Forelimb muscle (tissue), 1 donor: ENCODE results near the gene PHLPP1. TPM values are rescaled to one million over a fixed set of nuclear protein-coding genes. Genes with fewer than 3 reads are reported as not detected.
"Not testable (repeated sequence)": the region's sequence is repeated elsewhere in the genome, so short reads cannot be mapped to it uniquely, and the experiment has no call there.

Source experiments
- DNase-seq: peaks from one replicate; pipeline ENCODE4 v3.0.0-alpha.2; 2013; ENCODE audit warnings: low read depth
- polyA plus RNA-seq: library from polyadenylated mRNA; unstranded; fragments of 120-200 nt; gene quantifications from one replicate; pipeline ENCODE4 v1.2.1, GENCODE V29; 2013; ENCODE audit not compliant: insufficient read length

PHLPP1 gene
- 7.3 TPM for polyA plus RNA-seq

DNA sequence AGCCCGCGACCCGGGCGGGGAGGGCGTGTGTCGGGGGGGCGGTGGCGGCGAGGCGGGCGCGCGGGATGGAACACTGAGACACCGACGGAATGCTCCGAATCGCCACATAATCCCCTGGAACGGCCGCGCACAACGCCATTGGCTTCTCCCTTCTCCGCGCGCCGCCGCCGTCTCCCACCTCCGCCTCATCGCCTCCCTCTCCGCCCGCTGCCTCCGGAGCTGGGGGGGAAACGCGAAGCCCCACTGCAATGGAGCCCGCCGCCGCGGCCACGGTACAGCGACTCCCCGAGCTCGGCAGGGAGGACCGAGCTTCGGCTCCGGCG lies at the start of gene PHLPP1:
TSS of gene PHLPP1 (plus strand) at position 106 of the 323 bp plus-strand sequence. CDS start at position 249, 143 bp downstream.
- no peak for DNase-seq

DNA sequence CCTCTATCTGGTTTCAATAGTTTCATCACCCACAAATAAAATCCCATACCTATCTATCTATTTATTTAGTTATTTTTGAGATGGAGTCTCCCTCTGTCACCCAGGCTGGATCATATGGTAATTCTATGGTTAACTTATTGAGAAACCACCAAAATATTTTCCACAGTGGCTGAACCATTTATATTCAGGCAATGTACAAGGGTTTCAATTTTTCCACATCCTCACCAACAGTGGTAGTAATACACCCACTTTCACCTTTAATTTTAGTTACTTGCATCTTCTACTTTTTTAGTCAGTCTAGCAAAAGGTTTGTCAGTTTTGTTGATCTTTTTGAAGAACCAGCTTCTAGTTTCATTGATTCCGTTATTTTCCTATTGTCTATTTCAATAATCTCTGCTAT lies 46.1 kb upstream of the PHLPP1 start:
- no peak for DNase-seq

DNA sequence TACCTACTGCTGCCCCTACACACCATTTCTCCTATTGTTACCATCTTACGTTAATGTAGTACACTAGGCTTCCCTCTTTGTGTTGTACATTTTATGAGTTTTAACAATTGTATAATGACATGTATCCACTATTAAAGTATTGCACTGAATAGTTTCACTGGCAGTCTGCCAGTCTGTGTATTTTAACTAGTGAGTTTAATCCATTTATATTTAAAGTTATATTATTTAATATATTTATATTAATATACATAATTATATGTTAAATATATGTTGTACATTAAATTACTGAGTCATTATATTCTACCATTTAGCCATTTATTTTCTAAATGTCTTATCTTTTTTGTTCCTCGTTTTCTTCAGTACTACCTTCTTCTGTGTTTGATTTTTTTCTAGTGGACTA lies 44.8 kb upstream of the PHLPP1 start:
- DNase-seq, result no peak

DNA sequence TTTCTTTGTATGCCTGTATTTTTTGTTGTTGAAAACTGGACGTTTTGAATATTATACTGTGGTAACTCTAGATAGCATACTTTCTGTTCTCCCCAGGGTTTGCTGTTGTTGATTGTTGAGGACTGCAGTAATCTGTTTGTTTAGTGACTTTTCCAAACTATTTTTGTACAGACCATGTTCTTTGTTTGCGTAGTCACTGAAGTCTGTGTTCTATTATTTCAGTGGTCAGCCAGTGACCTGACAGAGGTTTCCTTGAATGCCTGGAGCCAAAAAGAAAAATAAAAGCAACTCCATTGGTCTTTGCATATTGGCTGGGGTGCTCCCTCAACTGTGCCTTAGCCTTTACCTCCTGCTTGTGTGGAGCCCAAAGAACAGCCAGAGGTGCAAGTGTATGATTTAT lies 42.7 kb upstream of the PHLPP1 start:
- DNase-seq, result no peak

DNA sequence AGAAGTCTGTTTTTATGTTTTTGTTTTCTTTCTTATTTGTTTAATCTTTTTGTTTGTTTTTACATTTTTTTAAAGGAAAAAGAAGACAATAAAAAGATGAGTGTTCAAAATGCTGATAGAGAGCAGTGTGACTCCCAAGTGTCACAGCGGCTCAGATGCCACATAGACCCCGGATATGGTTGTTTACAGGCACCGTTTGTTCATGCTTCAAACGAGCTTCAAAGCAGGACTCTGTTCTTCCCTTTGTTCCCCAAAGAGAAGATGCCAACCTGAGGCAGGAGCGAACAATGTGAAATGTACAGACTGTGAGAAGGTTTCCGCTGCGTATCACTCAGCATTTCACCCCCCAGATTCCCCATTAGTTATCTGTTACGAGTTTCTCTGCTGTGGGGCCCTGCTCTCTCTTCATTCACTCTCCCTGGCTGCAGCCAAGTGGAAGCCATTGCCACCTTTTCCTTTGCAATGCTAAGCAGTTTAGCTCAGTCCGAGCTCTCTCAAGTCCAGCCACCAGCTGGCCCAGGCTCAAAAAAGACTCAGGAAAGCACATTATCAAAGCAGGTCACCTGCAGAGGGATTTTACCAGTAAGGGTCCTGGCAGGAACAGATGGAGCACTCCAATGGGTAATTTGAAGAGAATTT lies 36.4 kb upstream of the PHLPP1 start:
- no peak for DNase-seq

DNA sequence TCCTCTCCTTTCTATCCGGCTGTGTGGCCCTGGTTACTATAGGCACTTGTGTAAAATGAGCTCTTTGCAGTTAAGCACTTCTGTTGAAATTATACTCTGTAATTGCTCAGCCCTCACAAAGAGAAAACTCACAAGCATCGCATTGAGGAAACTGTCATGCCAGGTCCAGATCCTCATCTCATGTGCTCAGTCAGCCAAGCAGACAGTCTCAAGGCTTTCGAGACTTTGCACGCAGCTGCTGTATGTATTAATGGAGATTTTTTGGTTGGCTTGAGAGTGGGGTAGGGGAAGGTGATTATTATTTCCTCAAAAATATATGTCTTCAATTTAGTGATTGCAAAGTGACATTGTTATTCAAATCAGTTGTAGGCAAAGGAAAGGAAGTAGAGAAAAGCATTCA lies 33.0 kb upstream of the PHLPP1 start:
- no peak for DNase-seq

DNA sequence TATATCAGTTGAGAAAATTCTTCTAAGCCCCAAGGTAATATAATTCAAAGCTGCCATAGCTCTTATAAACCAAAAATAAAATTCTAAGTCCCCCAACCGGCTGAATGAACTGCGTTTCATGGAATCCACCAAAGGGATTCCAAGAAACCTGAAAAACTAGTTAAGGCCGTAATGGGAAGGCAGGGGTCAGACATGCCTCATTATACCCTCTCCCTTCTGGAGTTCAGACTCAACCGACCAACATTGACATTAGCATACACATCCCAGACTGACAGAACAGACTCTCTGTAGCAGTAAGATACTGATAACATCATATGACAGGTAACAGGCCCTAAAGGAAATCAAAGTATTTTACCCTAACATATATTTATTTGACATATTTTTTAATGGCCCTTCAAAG lies 31.4 kb upstream of the PHLPP1 start:
- no peak for DNase-seq

DNA sequence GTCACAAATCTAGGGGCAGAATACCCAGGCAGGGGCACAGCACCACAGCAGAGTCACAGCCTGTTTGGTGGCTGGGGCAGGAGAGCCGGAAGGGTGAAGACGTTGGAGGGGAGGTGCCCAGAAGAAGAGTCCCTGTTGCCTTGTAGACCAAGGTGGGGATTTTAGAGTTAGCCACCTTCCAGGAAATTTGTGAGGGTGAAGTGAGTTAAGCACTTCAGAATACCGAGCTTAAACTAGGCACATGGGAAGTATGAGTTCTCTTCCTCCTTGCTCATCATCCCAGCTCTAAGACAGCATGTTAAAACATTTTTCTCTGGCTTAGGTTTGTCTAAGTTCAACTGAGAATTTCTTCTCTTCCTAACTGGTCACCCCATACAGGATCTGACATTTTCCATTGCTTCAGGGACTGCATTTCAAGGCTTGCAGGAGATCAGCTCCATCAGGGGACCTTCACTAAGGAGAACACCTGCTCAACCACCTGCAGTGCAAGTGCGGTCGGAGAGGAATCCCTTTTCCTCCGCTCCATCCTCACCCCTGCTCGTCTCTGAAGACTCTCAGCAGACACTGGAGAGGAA lies 26.5 kb upstream of the PHLPP1 start:
- no peak for DNase-seq

DNA sequence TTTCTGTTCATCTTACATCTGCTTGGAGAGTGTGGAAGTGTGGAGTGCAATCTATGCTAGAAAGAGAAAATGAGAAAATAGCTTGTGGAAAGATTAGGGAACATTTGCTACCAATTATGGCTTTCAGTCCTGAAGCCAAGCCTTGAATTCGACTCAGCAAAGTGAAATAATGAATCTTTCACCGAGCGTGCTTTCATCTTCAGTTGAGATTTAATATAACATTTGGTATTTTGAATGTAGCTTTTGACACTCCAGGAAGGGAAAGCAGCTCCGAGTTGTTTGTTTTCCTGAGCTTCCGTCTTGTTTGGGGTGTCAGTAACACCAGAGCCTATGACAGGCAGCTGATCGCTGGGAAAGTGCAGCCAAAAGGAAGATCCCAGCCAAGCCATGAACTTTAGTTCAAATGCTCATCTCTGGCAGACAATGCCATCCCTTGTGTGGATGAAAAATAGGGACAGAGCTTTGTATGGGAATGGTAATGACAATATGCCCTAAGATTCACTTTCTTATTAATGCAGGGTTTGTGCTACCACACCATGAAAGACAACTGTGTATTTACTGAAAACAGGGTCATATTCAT lies 25.0 kb upstream of the PHLPP1 start:
- DNase-seq, result peak; percentile 6

DNA sequence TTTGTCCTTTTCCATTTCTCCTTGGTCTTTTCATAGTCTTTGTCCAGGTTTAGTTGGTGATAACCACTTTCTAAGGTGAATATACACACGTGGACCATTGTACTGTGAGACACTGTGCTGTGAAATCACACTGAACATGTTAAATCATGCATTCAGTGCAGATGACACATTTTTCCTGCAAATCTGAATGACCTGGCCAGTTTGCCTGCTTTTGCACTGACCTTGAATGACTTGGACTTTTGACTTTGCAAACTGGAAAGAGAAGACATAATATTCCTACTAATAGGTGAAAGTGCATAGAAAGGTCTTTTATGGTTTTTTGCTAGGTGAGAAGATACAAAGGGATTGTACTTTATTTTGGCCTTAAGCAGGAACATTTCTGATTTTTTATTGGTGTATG lies 21.7 kb upstream of the PHLPP1 start:
- no peak for DNase-seq

DNA sequence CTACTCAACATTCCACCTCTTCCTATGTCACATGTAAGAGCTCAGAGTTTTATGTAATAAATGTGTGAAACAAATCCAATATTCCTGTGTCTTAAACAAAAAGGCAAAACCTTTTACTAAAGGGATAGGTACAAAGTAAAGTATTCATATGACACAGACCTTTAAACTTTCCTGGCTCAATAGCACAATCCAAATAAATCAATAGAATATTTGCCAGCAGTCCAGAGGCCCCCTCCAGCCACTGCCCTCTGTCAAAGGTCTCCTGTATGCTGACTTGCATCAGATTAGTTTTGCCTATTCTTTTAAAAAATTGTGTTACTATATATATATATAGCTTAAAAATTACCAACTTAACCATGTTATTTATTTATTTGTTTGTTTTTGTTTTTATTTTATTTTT lies 17.7 kb upstream of the PHLPP1 start:
- DNase-seq, result no peak

DNA sequence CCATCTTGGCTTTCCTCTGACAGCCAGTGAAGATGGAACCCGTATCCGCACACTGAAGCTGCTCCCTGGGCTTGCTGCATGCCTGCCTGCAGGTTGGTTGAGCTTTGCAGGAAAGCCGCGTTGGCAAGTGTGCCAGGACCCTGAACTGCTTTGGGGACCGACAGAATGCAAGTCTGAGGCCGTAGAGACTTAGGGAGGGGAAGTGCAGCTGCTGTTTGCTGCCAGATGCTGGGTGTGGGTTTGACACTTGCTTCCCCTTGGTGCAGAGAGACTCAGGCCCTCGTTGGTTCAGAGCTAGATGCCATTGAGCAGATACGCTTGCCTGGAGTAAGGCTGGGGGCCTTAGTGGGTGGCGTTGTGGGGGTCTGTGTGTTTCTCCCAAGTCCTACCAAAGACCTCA lies 13.1 kb upstream of the PHLPP1 start:
- no peak for DNase-seq

DNA sequence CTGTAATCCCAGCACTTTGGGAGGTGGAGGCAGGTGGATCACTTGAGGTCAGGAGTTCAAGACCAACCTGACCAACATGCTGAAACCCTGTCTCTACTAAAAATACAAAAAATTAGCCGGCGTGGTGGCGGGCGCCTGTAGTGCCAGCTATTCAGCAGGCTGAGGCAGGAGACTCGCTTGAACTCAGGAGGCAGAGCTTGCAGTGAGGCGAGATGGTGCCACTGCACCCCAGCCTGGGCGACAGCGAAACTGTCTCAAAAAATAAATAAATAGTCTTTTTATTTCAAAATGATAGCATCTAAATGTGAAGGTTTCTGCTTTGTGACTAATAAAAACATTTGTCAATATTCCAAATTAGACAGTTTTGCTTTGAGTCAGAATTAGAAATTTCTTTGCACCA lies 8.5 kb upstream of the PHLPP1 start:
- DNase-seq, result not testable (repeated sequence)

DNA sequence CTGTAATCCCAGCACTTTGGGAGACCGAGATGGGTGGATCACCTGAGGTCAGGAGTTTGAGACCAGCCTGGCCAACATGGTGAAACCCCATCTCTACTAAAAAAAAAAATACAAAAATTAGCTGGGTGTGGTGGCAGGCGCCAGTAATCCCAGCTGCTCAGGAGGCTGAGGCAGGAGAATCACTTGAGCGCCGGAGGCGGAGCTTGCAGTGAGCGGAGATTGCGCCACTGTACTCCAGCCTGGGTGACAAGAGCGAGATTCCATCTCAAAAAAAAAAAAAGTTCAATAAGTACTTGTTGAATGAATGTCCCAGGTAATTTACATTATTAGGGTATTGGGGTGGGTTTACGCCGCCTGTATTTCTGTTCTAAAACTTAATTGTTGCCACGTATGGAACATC lies 5.4 kb upstream of the PHLPP1 start:
- DNase-seq, result not testable (repeated sequence)

DNA sequence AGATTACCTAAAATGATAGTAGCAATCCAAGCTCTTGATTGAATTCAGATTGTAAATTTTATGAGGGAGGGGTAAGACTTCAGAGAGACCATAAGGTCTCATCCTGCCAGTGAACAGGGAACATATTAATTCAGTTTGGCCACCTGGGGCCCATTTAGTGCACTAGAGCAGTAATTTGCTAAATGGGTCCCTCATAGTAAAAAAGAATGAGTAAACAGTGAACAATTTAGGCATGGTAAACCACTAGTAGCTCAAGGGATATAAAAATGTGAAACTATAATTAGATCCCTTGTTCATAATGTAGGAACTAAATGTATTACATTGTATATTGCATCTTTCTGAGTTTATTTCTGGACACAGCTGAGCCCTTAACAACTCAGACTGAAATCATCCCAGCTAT lies 4.9 kb upstream of the PHLPP1 start:
- no peak for DNase-seq

DNA sequence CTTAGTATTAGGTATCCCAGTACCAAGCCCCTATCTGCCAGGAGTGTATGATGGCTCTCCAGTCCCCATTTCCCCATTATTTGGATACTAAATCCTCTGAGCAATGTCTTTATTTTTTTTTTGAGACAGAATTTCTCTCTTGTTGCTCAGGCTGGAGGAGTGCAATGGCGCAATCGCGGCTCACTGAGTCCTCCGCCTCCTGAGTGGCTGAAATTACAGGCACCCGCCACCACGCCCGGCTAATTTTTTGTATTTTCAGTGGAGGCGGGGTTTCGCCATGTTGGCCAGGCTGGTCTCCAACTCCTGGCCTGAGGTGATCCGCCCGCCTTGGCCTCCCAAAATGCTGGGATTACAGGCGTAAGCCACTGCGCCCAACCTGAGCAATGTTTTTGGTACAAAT lies 3.6 kb upstream of the PHLPP1 start:
- DNase-seq, result no peak

DNA sequence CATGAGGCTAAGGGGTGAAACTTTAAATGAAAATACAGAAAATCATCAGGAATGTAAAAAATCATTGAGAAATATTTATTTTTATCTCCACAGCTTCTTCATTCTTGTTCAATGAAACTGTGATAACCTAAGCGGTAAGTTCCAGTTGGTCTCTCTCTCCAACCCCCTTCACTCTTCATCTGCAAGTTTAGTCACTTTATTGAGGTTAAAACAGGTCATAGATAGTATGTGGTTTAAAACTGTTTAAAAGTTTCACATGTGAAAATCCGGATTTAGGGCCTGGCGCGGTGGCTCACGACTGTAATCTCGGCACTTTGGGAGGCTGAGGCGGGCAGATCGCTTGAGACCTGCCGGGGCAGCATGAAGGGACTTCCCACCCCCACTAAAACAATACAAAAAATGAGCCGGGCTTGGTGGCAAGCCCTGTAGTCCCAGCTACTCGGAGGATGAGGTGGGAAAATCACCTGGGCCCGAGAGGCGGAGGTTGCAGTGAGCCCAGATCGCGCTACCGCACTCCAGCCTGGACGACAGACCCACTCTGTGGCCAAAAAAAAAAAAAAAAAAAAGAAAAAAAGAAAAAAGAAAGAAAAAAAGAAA lies 1.6 kb upstream of the PHLPP1 start:
- DNase-seq, result no peak

DNA sequence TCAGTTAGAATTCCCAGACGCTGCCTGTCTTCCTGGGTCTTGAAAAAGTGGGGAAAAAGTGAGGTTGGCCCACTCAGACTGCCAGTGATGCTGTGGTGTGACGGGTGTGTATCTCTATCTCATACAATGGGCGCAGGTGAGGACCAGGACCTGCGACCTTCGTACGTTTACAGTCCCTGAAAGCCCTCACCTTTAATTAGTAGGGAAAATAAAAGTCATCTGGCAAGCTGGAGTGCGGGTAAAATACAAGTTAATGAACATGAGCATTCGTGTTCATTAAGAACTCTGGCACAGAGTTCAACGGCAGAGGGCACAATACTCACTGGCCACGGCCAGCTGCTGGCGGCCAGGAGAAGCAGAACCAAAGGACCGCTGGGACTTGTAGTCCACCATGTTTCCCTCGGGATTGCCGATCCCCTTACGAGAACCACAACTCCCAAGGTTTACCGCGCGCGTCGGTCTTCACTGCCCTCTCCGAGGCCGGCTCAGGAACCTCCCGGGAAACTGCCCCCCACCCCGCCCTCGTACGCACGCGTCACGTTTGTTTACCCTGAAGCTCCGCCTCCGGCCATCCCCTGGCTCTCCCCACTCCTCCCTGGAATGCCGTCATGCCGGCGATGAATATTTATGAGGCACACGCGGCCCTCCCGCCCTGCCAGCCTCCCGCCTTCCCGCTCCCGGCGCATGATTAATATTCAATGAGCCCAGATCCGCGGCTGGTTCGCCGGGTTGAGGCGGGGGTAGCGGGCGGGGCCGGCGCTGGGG lies 488 bp upstream of the PHLPP1 start:
- DNase-seq, result peak; percentile 98

DNA sequence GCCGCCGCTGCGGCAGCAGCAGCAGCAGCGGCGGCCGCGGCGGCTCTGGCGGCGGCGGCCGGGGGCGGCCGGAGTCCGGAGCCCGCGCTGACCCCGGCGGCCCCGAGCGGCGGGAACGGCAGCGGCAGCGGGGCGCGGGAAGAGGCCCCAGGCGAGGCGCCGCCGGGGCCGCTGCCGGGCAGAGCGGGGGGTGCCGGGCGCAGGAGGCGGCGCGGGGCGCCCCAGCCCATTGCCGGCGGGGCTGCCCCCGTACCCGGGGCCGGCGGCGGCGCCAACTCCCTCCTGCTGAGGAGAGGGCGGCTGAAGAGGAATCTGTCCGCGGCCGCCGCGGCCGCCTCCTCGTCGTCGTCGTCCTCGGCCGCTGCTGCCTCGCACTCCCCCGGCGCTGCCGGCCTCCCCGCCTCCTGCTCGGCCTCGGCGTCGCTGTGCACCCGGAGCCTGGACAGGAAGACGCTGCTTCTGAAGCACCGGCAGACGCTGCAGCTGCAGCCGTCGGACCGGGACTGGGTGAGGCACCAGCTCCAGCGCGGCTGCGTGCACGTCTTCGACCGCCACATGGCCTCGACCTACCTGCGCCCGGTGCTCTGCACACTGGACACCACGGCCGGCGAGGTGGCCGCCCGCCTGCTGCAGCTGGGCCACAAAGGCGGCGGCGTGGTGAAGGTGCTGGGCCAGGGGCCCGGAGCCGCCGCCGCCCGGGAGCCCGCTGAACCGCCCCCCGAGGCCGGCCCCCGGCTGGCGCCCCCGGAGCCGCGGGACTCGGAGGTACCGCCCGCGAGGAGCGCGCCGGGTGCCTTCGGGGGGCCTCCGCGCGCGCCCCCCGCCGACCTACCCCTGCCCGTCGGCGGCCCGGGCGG lies 646 bp downstream of the PHLPP1 start:
- DNase-seq, result no peak

DNA sequence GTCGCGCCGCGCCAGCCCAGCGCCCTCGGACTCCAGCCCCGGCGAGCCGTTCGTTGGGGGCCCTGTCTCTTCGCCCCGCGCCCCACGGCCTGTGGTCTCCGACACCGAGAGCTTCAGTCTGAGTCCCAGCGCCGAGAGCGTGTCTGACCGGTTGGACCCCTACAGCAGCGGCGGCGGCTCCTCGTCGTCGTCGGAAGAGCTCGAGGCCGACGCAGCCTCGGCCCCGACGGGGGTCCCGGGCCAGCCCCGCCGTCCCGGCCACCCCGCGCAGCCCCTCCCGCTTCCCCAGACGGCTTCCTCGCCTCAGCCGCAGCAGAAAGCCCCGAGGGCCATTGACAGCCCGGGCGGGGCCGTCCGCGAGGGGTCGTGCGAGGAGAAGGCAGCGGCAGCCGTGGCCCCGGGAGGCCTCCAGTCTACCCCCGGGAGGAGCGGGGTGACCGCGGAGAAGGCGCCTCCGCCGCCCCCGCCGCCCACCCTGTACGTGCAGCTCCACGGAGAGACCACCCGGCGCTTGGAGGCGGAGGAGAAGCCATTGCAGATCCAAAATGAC lies 1.4 kb downstream of the PHLPP1 start:
- no peak for DNase-seq
